Heart left ventricle (tissue), 13 donors: ENCODE measurements around the gene CYP46A1.

Source experiments
- POLR2A ChIP-seq, 2 donors: fragments of 450-650 bp; IDR thresholded peaks; one replicate each; pipeline ENCODE4 v1.6.1; 2017; ENCODE audit warnings: antibody characterized with exemption in 2 of 2, mild to moderate bottlenecking in 2 of 2, moderate library complexity in 2 of 2
- TF ChIP-seq, protein P1 (sequence below), 12 donors: fragments of 200-600 bp; sonication (generic) in 4 of 12; IDR thresholded peaks; one replicate each; pipeline versions ENCODE4 v1.5.0 to v1.8.0; 2018 to 2022; ENCODE audit warnings: antibody characterized with exemption in 12 of 12, mild to moderate bottlenecking in 5 of 12
- donor health status: ischemic (EF 13 %, LVEDD 7.1; RV severe dilation, severe dysfunction).
- donor health status: DM: no; HTN: yes; CAD: no.
- donor health status: DM: no; HTN: no; CAD: no.
- donor health status: ischemic (EF 25% LVEDD 6.9; RV normal size, moderate dysfunction).
- donor health status: ischemic (EF 25% LVEDD 5.7; RV mildly dilated, moderate dysfunction).
- donor health status: ischemic (EF 35%, LVEDD 5.7; RV mildly dilated, moderate dysfunction).
- donor health status: nonischemic (EF 11% LVEDD 7.7; RV severe dilation, severe dysfunction).
- donor health status: DM: yes; HTN: yes; CAD: no.
- donor health status: PGD.
- donor health status: ischemic (EF 29% LVEDD 5.4; RV normal size, mild dysfunction).
- donor health status: nonischemic (EF 23%, LVEDD 6.1; RV moderate dilation, normal function).

DNA sequence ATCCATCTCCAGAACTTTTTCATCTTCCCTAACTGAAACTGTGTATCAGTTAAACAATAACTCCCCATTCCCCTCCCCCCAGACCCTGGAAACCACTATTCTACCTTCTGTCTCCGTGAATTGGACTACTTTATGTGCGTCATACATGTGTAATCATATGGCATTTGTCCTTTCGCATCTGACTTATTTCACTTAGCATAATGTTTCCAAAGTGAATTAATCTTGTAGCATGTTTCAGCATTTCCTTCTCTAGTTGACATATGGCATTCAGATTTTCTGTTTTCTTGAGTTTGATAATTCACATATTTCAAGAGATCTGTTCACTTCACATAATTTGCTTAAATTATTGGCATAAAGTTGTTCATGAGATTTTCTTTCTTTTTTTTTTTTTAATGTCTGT is 9.8 kb downstream of the CYP46A1 start:
- TF ChIP-seq, protein P1, sequence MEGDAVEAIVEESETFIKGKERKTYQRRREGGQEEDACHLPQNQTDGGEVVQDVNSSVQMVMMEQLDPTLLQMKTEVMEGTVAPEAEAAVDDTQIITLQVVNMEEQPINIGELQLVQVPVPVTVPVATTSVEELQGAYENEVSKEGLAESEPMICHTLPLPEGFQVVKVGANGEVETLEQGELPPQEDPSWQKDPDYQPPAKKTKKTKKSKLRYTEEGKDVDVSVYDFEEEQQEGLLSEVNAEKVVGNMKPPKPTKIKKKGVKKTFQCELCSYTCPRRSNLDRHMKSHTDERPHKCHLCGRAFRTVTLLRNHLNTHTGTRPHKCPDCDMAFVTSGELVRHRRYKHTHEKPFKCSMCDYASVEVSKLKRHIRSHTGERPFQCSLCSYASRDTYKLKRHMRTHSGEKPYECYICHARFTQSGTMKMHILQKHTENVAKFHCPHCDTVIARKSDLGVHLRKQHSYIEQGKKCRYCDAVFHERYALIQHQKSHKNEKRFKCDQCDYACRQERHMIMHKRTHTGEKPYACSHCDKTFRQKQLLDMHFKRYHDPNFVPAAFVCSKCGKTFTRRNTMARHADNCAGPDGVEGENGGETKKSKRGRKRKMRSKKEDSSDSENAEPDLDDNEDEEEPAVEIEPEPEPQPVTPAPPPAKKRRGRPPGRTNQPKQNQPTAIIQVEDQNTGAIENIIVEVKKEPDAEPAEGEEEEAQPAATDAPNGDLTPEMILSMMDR (IDR thresholded peaks at IDR 0.05), result no peak
- TF ChIP-seq POLR2A (IDR thresholded peaks at IDR 0.05), result no peak
